A673 (cell line): ENCODE measurements around the gene TMA16. TPM values are rescaled to one million over a fixed set of nuclear protein-coding genes. Genes with fewer than 3 reads are reported as not detected.

Experiments used
- BruUV-seq: library from RNA; stranded (reverse); fragments of 400-500 nt; replicated peaks from 2 replicates; lab custom pipeline; 2021; lab: Mats Ljungman, UMichigan
- CTCF ChIA-PET: fragments of 300-600 bp; sonication (Branson Sonifier 250); formaldehyde crosslinking; loops from one replicate; lab custom pipeline; 2022; ENCODE audit warnings: antibody characterized with exemption; lab: Charles Lee
- POLR2A ChIA-PET: fragments of 300-600 bp; sonication (Branson Sonifier 250); formaldehyde crosslinking; loops from one replicate; lab custom pipeline; 2022; ENCODE audit warnings: antibody characterized with exemption; ENCODE audit not compliant: low non-redundant PET; lab: Charles Lee
- DNase-seq: peaks from one replicate; pipeline ENCODE4 v3.0.0-alpha.2; 2015; ENCODE audit warnings: low spot score
- H3K27ac ChIP-seq: fragments of 200-600 bp; sonication (generic); 2 replicates; pipeline ENCODE4 v1.5.1; 2016; ENCODE audit warnings: mixed run types, low read depth, mild to moderate bottlenecking, mixed read lengths, antibody characterized with exemption, low read length; ENCODE audit not compliant: poor library complexity, severe bottlenecking
- H3K27me3 ChIP-seq: fragments of 200-600 bp; sonication (generic); replicated peaks from 2 replicates; pipeline ENCODE4 v1.6.1; 2017; ENCODE audit warnings: mixed run types, low read depth, mild to moderate bottlenecking, mixed read lengths, antibody characterized with exemption, low read length; ENCODE audit not compliant: insufficient read depth, poor library complexity
- H3K36me3 ChIP-seq: fragments of 200-600 bp; sonication (generic); 2 replicates; pipeline ENCODE4 v1.6.1; 2016; ENCODE audit warnings: mixed run types, mild to moderate bottlenecking, mixed read lengths, antibody characterized with exemption, low read length; ENCODE audit not compliant: insufficient read depth, poor library complexity, severe bottlenecking
- H3K4me1 ChIP-seq: fragments of 200-600 bp; sonication (generic); 2 replicates; pipeline ENCODE4 v1.6.1; 2017; ENCODE audit warnings: mixed run types, mild to moderate bottlenecking, mixed read lengths, antibody characterized with exemption, low read length; ENCODE audit not compliant: insufficient read depth, poor library complexity, severe bottlenecking
- H3K4me3 ChIP-seq: fragments of 200-600 bp; sonication (generic); 2 replicates; pipeline ENCODE4 v1.5.1; 2016; ENCODE audit warnings: low read depth, mixed run types, mild to moderate bottlenecking, mixed read lengths, low read length; ENCODE audit not compliant: poor library complexity, severe bottlenecking
- H3K9me3 ChIP-seq: fragments of 200-600 bp; sonication (generic); 2 replicates; pipeline ENCODE4 v1.6.1; 2016; ENCODE audit warnings: mixed run types, low read depth, mild to moderate bottlenecking, mixed read lengths, antibody characterized with exemption, low read length; ENCODE audit not compliant: poor library complexity, severe bottlenecking
- EZH2 ChIP-seq: fragments of 200-600 bp; sonication (generic); IDR thresholded peaks from 2 replicates; pipeline ENCODE4 v1.6.1; 2017; ENCODE audit warnings: borderline replicate concordance, low read depth, mild to moderate bottlenecking, mixed read lengths, antibody characterized with exemption, low read length; ENCODE audit not compliant: poor library complexity, severe bottlenecking
- intact Hi-C: fragments of 100-400 bp; cut with micrococcal nuclease; formaldehyde crosslinking; loops from one replicate; pipeline ENCODE4 v1.10.0; 2022; ENCODE audit not compliant: unreplicated experiment
- total RNA-seq: library from RNA; stranded (reverse); gene quantifications from 2 replicates; pipeline ENCODE4 v1.2.3, GENCODE V29; 2021
- TF ChIP-seq, protein P1 (sequence below): fragments of 300-800, 200-600 bp; sonication (generic); conservative IDR thresholded peaks from 2 replicates; pipeline ENCODE4 v1.5.1; 2017; ENCODE audit warnings: low read depth, mild to moderate bottlenecking, antibody characterized with exemption, low read length, moderate library complexity, mixed read lengths

Gene TMA16
- total RNA-seq, 1 experiment from 2014 or later = 83.5 TPM

DNA sequence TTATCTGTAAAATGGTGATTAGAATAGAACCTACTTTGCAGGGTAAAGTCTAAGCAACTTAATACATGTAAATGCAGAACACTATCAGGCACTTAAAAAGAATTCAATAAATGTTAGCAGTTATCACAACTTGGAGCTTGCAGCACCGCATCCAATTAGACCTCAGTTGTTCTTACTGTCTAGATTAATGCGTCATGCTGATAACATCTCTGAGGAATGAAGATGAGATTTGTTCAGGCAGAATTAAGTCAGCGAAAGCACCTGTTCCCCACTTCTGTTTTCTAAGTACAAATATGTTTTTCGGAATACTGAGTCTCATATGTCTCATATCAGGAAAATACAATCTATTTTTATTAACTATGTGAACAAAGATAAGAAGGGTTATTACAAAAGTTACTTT is 58.7 kb downstream of the TMA16 start:
- no peak overlapping the region for H3K27ac ChIP-seq
- no peaks in the 10 kb centered on the region for H3K36me3 ChIP-seq
- CTCF ChIA-PET = interaction anchor here (0.6 kb wide), 1 partner anchor 124 kb away, joined by 3 read pairs; no protein-coding TSS in a partner anchor
- peaks cover 15% of the 10 kb centered on the region for H3K4me1 ChIP-seq
- POLR2A ChIA-PET = no interaction called here
- no peaks in the 10 kb centered on the region for H3K27me3 ChIP-seq
- TF ChIP-seq, protein P1, sequence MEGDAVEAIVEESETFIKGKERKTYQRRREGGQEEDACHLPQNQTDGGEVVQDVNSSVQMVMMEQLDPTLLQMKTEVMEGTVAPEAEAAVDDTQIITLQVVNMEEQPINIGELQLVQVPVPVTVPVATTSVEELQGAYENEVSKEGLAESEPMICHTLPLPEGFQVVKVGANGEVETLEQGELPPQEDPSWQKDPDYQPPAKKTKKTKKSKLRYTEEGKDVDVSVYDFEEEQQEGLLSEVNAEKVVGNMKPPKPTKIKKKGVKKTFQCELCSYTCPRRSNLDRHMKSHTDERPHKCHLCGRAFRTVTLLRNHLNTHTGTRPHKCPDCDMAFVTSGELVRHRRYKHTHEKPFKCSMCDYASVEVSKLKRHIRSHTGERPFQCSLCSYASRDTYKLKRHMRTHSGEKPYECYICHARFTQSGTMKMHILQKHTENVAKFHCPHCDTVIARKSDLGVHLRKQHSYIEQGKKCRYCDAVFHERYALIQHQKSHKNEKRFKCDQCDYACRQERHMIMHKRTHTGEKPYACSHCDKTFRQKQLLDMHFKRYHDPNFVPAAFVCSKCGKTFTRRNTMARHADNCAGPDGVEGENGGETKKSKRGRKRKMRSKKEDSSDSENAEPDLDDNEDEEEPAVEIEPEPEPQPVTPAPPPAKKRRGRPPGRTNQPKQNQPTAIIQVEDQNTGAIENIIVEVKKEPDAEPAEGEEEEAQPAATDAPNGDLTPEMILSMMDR = no peak
- BruUV-seq = no TSS peak
- no peak overlapping the region for H3K4me3 ChIP-seq
- no peaks in the 10 kb centered on the region for H3K9me3 ChIP-seq
- intact Hi-C loops = loop anchor here (5.0 to 10.0 kb wide), 4 partner anchors 832 to 1542 kb away; a partner anchor contains a TSS
- no peak for DNase-seq

DNA sequence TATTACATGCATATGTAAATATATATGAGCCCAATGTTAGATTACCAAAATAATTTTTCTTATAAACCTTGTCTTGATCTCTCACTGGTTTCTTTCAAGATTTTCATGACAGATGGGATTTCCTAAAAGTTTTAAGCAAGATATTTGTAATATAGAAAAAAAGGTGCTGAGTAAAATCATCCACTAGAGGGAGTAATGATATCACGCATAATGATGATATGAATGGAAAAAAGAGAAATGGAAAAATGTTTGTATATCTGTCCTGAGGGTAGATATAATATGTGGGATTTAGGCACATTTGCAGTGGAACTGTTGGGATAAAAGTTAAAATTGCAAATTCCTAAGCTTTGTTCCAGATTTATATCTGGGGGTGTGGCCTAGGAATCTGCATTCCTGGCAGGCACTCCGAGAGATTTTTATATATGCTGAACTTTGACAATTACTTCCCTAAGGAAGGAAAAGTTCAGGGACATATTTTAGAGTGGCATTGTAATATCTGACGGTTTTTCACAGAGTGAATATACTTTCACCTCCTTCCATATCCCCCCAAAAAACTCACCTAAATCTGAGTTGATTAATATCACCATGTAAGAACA is 60.5 kb downstream of the TMA16 start:
- no peak overlapping the region for H3K4me3 ChIP-seq
- ChIA-PET CTCF (interaction anchor here (1.4 kb wide), 1 partner anchor 126 kb away, joined by 5 read pairs; no protein-coding TSS in a partner anchor), POLR2A (no interaction called here)
- no peaks in the 10 kb centered on the region for H3K9me3 ChIP-seq
- H3K36me3 ChIP-seq = no peaks in the 10 kb centered on the region
- no TSS peak for BruUV-seq
- intact Hi-C loops = loop anchor here (1.0 to 10.0 kb wide), 8 partner anchors 122 to 1540 kb away; a partner anchor contains a TSS
- peak; percentile 65 for DNase-seq
- peaks cover 15% of the 10 kb centered on the region for H3K4me1 ChIP-seq
- no peak for TF ChIP-seq EZH2
- TF ChIP-seq, protein P1 = peak; percentile 82
- H3K27ac ChIP-seq = no peak overlapping the region
- H3K27me3 ChIP-seq = no peaks in the 10 kb centered on the region

DNA sequence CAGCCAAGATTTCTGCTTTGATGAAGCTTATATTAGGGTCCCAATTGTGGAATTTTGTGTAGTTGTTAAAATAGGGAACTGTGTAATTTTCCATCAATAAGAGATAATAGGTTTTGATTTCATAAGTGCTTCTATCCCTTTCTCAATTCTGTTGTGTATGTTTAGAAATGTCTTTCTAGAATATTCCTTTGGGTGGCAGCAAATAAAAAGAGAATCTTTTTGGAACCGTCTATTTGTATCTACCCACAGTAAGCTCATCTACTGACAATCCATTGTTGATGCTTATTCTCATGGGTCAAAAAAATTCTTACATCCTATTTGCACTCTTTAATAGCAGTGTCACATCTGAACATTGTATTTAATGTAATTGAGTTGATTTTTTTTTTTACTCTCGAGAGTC is 61.7 kb downstream of the TMA16 start:
- H3K4me3 ChIP-seq = no peak overlapping the region
- H3K4me1 ChIP-seq = peaks cover 15% of the 10 kb centered on the region
- H3K27ac ChIP-seq = no peak overlapping the region
- no peaks in the 10 kb centered on the region for H3K27me3 ChIP-seq
- CTCF ChIA-PET = interaction anchor here (0.7 to 2.0 kb wide), 8 partner anchors 125 to 1212 kb away, joined by 3 to 8 read pairs (median 5); no protein-coding TSS in a partner anchor
- TF ChIP-seq, protein P1 = peak; percentile 54
- no peak for TF ChIP-seq EZH2
- H3K36me3 ChIP-seq = no peaks in the 10 kb centered on the region
- H3K9me3 ChIP-seq = no peaks in the 10 kb centered on the region
- POLR2A ChIA-PET = no interaction called here
- peak; percentile 69 for DNase-seq
- BruUV-seq = no TSS peak
- intact Hi-C loops = loop anchor here (5.0 to 10.0 kb wide), 5 partner anchors 121 to 1539 kb away; a partner anchor contains a TSS
